Measurements from ENCODE around the gene CEP68. TPM values are rescaled to one million over a fixed set of nuclear protein-coding genes. Genes with fewer than 3 reads are reported as not detected.

CEP68 gene
- total RNA-seq, 1 experiment from 2014 or later, result 14.0 TPM

GRCh38 chr2:65061910-65062339 lies 5.7 kb downstream of the CEP68 start:
- no peak overlapping the region for H3K4me3 ChIP-seq (ENCODE audit: low read depth, low read length)
- Mint-ChIP-seq H3K4me3 (ENCODE audit: unreplicated experiment) (no peak overlapping the region), H3K4me1 (ENCODE audit: low read depth, unreplicated experiment) (peaks cover 8% of the 10 kb centered on the region), H3K27me3 (ENCODE audit: insufficient read depth, unreplicated experiment) (no peaks in the 10 kb centered on the region), H3K9me3 (ENCODE audit: unreplicated experiment) (no peaks in the 10 kb centered on the region), H3K27ac (ENCODE audit: unreplicated experiment) (no peak overlapping the region), H3K36me3 (ENCODE audit: insufficient read depth, unreplicated experiment) (peaks cover 5% of the 10 kb centered on the region)
- H3K27me3 ChIP-seq (replicated peaks; ENCODE audit: control insufficient read depth, insufficient read depth, low read length), result no peaks in the 10 kb centered on the region
- TF ChIP-seq CTCF (IDR thresholded peaks at IDR 0.05; ENCODE audit: insufficient read depth in 1 of 2, low read depth in 1 of 2, low read length in 1 of 2, severe bottlenecking in 1 of 2, unreplicated experiment in 1 of 2), result no peak
- CTCF ChIA-PET, result no interaction called here
- POLR2A ChIA-PET, result no interaction called here
- peaks cover 14% of the 10 kb centered on the region; the same call in 1 of the 2 replicates for H3K4me1 ChIP-seq
- intact Hi-C loops (cut with micrococcal nuclease; ENCODE audit: unreplicated experiment), result no loop called here
- no TSS peak for BruUV-seq (replicated peaks)
- H3K9me3 ChIP-seq, result no peaks in the 10 kb centered on the region
- H3K36me3 ChIP-seq (ENCODE audit: control insufficient read depth, insufficient read depth, low read length), result no peaks in the 10 kb centered on the region; the same call in 1 of the 2 replicates
- no peak for DNase-seq

- no peaks in the 10 kb centered on the region for H3K27me3 ChIP-seq (replicated peaks; ENCODE audit: control insufficient read depth, insufficient read depth, low read length)
- no peaks in the 10 kb centered on the region; the same call in 1 of the 2 replicates for H3K36me3 ChIP-seq (ENCODE audit: control insufficient read depth, insufficient read depth, low read length)
- H3K4me1 ChIP-seq, result peaks cover 5% of the 10 kb centered on the region; the same call in 1 of the 2 replicates
- Mint-ChIP-seq H3K4me1 (ENCODE audit: low read depth, unreplicated experiment) (no peaks in the 10 kb centered on the region), H3K27me3 (ENCODE audit: insufficient read depth, unreplicated experiment) (no peaks in the 10 kb centered on the region), H3K36me3 (ENCODE audit: insufficient read depth, unreplicated experiment) (peaks cover 7% of the 10 kb centered on the region), H3K9me3 (ENCODE audit: unreplicated experiment) (no peaks in the 10 kb centered on the region), H3K27ac (ENCODE audit: unreplicated experiment) (no peak overlapping the region), H3K4me3 (ENCODE audit: unreplicated experiment) (no peak overlapping the region)
- ChIA-PET CTCF (interaction anchor here (0.7 kb wide), 1 partner anchor 155 kb away, joined by 4 read pairs; no protein-coding TSS in a partner anchor), POLR2A (no interaction called here)
- no TSS peak for BruUV-seq (replicated peaks)
- H3K9me3 ChIP-seq, result no peaks in the 10 kb centered on the region
- no peak for TF ChIP-seq CTCF (IDR thresholded peaks at IDR 0.05; ENCODE audit: insufficient read depth in 1 of 2, low read depth in 1 of 2, low read length in 1 of 2, severe bottlenecking in 1 of 2, unreplicated experiment in 1 of 2)
- no peak overlapping the region for H3K4me3 ChIP-seq (ENCODE audit: low read depth, low read length)
- intact Hi-C loops (cut with micrococcal nuclease; ENCODE audit: unreplicated experiment), result no loop called here
- DNase-seq, result no peak
Measured at GRCh38 chr2:65062843-65063825, 6.9 kb downstream of the CEP68 start.

DNA sequence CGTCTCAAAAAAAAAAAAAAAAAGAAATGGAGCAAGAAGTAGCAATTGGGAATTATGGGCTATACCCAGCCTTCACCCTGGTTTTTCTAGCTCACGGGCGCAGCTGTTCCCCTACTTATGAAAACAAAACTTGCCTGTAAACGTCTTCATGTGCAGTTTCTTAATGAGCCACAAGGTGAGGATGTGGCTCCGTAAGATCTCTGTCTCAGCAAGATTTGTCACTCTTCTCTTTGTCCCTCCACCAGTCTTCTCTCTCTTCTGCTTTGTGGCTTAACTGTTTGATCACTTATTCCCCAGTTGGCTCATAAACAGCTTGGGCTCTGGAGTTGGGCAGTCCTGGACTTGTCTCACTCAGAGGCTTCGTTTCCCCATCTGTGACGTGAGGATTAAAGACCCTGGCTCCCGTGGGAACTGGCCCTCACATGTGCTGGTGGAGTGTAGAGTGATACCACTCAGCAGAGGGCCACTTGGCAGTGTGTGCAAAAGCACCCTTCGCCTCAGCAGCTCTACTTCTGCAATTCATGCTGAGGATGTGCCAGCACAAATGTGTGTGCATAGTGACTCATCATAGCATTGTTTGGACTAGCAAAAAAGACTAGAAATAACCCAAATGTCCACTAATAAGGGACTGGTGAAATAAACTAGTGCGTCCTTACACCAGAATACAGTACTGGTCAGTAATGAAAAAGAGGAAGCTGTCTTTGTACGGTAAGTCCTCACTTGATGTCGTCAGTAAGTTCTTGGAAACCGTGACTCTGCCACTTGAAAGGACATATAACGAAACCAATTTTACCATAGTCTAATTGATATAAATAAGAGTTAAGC lies 8.7 kb downstream of the CEP68 start:
- ChIA-PET CTCF (interaction anchor here (0.6 to 2.1 kb wide), 10 partner anchors 9 to 1010 kb away, joined by 3 to 27 read pairs (median 4); partner anchors contain the start of genes CEP68 and RAB1A), POLR2A (interaction anchor here (0.8 to 1.2 kb wide), 2 partner anchors 9 to 163 kb away, joined by 3 to 8 read pairs; partner anchors contain the start of genes ACTR2 and CEP68)
- peak; percentile 47 to 82 for TF ChIP-seq CTCF (IDR thresholded peaks at IDR 0.05; ENCODE audit: insufficient read depth in 1 of 2, low read depth in 1 of 2, low read length in 1 of 2, severe bottlenecking in 1 of 2, unreplicated experiment in 1 of 2)
- BruUV-seq (replicated peaks), result no TSS peak
- DNase-seq, result peak in 1 of 2 experiments; percentile 42
- H3K4me3 Mint-ChIP-seq (ENCODE audit: unreplicated experiment), result no peak overlapping the region
- no peak overlapping the region for H3K27ac Mint-ChIP-seq (ENCODE audit: unreplicated experiment)
- intact Hi-C loops (cut with micrococcal nuclease; ENCODE audit: unreplicated experiment), result loop anchor here (1.0 kb wide), 2 partner anchors 122 to 508 kb away; no protein-coding TSS in a partner anchor
- no peaks in the 10 kb centered on the region for H3K27me3 ChIP-seq (replicated peaks; ENCODE audit: control insufficient read depth, insufficient read depth, low read length)
- peaks cover 21% of the 10 kb centered on the region for H3K36me3 Mint-ChIP-seq (ENCODE audit: insufficient read depth, unreplicated experiment)
- no peaks in the 10 kb centered on the region for H3K27me3 Mint-ChIP-seq (ENCODE audit: insufficient read depth, unreplicated experiment)
- H3K4me1 Mint-ChIP-seq (ENCODE audit: low read depth, unreplicated experiment), result no peaks in the 10 kb centered on the region
- H3K4me3 ChIP-seq (ENCODE audit: low read depth, low read length), result no peak overlapping the region
- H3K9me3 Mint-ChIP-seq (ENCODE audit: unreplicated experiment), result no peaks in the 10 kb centered on the region
- H3K36me3 ChIP-seq (ENCODE audit: control insufficient read depth, insufficient read depth, low read length), result peaks cover 4% of the 10 kb centered on the region
- peaks cover 5% of the 10 kb centered on the region; the same call in 1 of the 2 replicates for H3K4me1 ChIP-seq
- no peaks in the 10 kb centered on the region for H3K9me3 ChIP-seq

All from Caco-2 (cell line).